GM23338 (cell line): Measurements from ENCODE around the gene VENTX.

Source experiments
- CREB1 ChIP-seq: fragments of 250-450 bp; sonication (Bioruptor Pico); IDR thresholded peaks from 2 replicates; pipeline ENCODE4 v1.5.0; 2020; ENCODE audit warnings: low read depth, mild to moderate bottlenecking, moderate library complexity
- CTCF ChIP-seq, 2 experiments: fragments of 200-600 bp in 1 of 2; sonication (generic) in 1 of 2; conservative IDR thresholded peaks; 2 replicates each; pipeline versions ENCODE4 v1.5.1 to v1.6.1; 2016 to 2017; ENCODE audit warnings: antibody characterized with exemption in 2 of 2, low read depth in 2 of 2, mild to moderate bottlenecking in 2 of 2, moderate library complexity in 1 of 2
- ETS1 ChIP-seq: IDR thresholded peaks from 2 replicates; pipeline ENCODE4 v1.6.1; 2016; ENCODE audit warnings: antibody characterized with exemption
- EZH2 ChIP-seq: fragments of 200-600 bp; sonication (generic); IDR thresholded peaks from one replicate; pipeline ENCODE4 v1.8.0; 2017; ENCODE audit warnings: antibody characterized with exemption, mild to moderate bottlenecking, low read depth; ENCODE audit not compliant: unreplicated experiment
- EZH2phosphoT487 ChIP-seq: fragments of 200-600 bp; sonication (generic); IDR thresholded peaks from one replicate; pipeline ENCODE4 v1.8.1; 2018; ENCODE audit warnings: antibody characterized with exemption; ENCODE audit not compliant: unreplicated experiment
- JUNB ChIP-seq: IDR thresholded peaks from one replicate; pipeline ENCODE4 v1.6.1; 2016; ENCODE audit warnings: antibody characterized with exemption; ENCODE audit not compliant: unreplicated experiment
- NANOG ChIP-seq: IDR thresholded peaks from 2 replicates; pipeline ENCODE4 v1.6.1; 2016; ENCODE audit warnings: antibody characterized with exemption, borderline replicate concordance
- POLR2AphosphoS5 ChIP-seq: IDR thresholded peaks from 2 replicates; pipeline ENCODE4 v1.6.1; 2016; ENCODE audit warnings: antibody characterized with exemption, low read depth
- REST ChIP-seq: IDR thresholded peaks from one replicate; pipeline ENCODE4 v1.6.1; 2018; ENCODE audit warnings: antibody characterized with exemption; ENCODE audit not compliant: unreplicated experiment
- STAT1 ChIP-seq: IDR thresholded peaks from one replicate; pipeline ENCODE4 v1.6.1; 2016; ENCODE audit warnings: antibody characterized with exemption; ENCODE audit not compliant: unreplicated experiment
- ZNF114 ChIP-seq: fragments of 250-450 bp; sonication (Bioruptor Pico); IDR thresholded peaks from 2 replicates; pipeline ENCODE4 v1.5.0; 2020; ENCODE audit warnings: mild to moderate bottlenecking, moderate library complexity
- ZNF331 ChIP-seq: fragments of 250-450 bp; sonication (Bioruptor Pico); IDR thresholded peaks from 2 replicates; pipeline ENCODE4 v1.5.0; 2020; ENCODE audit warnings: low read depth, mild to moderate bottlenecking, moderate library complexity
- ZNF462 ChIP-seq: fragments of 250-450 bp; sonication (Bioruptor Pico); IDR thresholded peaks from 2 replicates; pipeline ENCODE4 v1.5.0; 2020; ENCODE audit warnings: mild to moderate bottlenecking, moderate library complexity

GRCh38 chr10:133277993-133278576 is 40.4 kb downstream of the VENTX start:
- TF ChIP-seq EZH2 (no peak), CTCF (conservative IDR thresholded peaks at IDR 0.05; ENCODE audit: low read depth in 2 of 2) (no peak), CREB1 (CRISPR knock-in tag) (no peak), REST (no peak), JUNB (no peak), POLR2AphosphoS5 (no peak), ZNF114 (no peak), ZNF331 (CRISPR knock-in tag) (no peak), EZH2phosphoT487 (no peak), NANOG (no peak), ETS1 (no peak), STAT1 (no peak), ZNF462 (no peak)
